ENCODE measurements around the gene PAX2. TPM values are rescaled to one million over a fixed set of nuclear protein-coding genes. Genes with fewer than 3 reads are reported as not detected.
A peak's percentile ranks its signal among the peaks of the same experiment; 100 is the strongest.

PAX2 gene
- total and polyA plus RNA-seq, 2 donors from 2014 or later: 28.3 to 102 TPM

- Histone ChIP-seq H3K9me3 (ENCODE audit: control insufficient read depth in 2 of 3, insufficient read depth in 1 of 3, low read length in 3 of 3) (no peaks in the 10 kb centered on the region), H3K27me3 (ENCODE audit: control insufficient read depth, insufficient read depth, low read length) (peaks cover 19% of the 10 kb centered on the region), H3K27ac (ENCODE audit: low read depth in 2 of 2, low read length in 2 of 2) (peak overlapping the region; percentile 92 to 95), H3K4me3 (ENCODE audit: low read length in 3 of 3) (peak overlapping the region; percentile 75 to 79 (median 77)), H3K4me1 (ENCODE audit: control insufficient read depth in 2 of 3, insufficient read depth in 2 of 3, low read depth in 1 of 3, low read length in 3 of 3) (peaks cover 3 to 17% (median 17%) of the 10 kb centered on the region in 3 donors), H3K9ac (ENCODE audit: low read length in 3 of 3) (peak overlapping the region; percentile 39 to 78 (median 76)), H3K36me3 (ENCODE audit: control insufficient read depth in 2 of 3, insufficient read depth in 3 of 3, low read length in 3 of 3) (no peaks in the 10 kb centered on the region)
- intact Hi-C loops (cut with DNase I): no loop called here
- no peak for FAIRE-seq
- TF ChIP-seq CTCF (IDR thresholded peaks at IDR 0.05; ENCODE audit: borderline replicate concordance, extremely low read depth, insufficient read depth): no peak
- peak; percentile 62 to 83 (median 76) for DNase-seq
Observed at GRCh38 chr10:100738055-100738827, 7.1 kb upstream of the PAX2 start.

DNA sequence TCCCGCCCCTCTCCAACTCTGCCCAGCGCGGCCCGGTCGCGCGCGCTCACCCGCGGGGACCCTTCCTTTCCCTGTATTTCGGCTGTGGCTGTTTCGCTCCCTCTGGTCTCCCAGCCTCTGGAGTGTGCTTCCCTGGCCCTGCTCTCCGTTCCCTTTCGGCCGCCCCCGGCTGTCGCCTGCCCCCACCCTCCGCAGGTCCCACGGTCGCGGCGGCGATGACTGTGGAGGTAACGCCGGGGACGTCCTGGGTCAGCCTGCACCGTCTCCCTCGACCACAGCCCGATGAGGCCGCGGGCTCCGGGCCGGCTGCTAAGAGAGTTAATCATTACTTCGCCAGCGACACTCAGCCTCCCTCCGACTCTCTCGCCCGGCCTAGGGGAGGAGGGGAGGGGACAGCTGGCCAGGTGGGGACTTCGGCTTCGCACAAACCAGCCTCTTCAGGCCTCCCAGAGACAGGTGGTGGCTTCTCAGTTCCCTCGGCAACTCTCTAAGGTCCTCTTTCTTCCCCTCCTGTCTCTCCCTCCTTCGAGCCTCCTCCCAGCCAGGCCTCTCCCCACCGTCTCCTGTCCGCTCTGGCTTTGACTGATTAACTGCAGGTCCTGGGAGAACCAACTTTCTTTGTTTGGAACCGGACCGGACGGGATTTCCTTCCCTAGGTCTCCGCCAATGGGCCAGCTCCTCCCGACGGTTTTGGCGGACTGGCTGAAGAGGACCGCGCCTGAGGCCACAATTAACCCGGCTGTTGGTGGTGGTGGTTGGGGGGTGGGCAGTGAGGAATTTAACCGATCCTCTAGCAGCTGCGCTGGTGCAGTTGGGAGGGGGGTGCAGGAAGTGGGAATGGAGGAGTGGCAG is 5.6 kb upstream of the PAX2 start:
- Histone ChIP-seq H3K9ac (ENCODE audit: low read length in 3 of 3) (peak overlapping the region; percentile 18 to 76 (median 37)), H3K27me3 (ENCODE audit: control insufficient read depth, insufficient read depth, low read length) (peaks cover 22% of the 10 kb centered on the region), H3K4me1 (ENCODE audit: control insufficient read depth in 2 of 3, insufficient read depth in 2 of 3, low read depth in 1 of 3, low read length in 3 of 3) (peaks cover 2 to 16% (median 8%) of the 10 kb centered on the region in 3 donors), H3K27ac (ENCODE audit: low read depth in 2 of 2, low read length in 2 of 2) (peak overlapping the region; percentile 92 to 95), H3K36me3 (ENCODE audit: control insufficient read depth in 2 of 3, insufficient read depth in 3 of 3, low read length in 3 of 3) (no peaks in the 10 kb centered on the region), H3K4me3 (ENCODE audit: low read length in 3 of 3) (peak overlapping the region; percentile 75 to 79 (median 77)), H3K9me3 (ENCODE audit: control insufficient read depth in 2 of 3, insufficient read depth in 1 of 3, low read length in 3 of 3) (no peaks in the 10 kb centered on the region)
- TF ChIP-seq CTCF (IDR thresholded peaks at IDR 0.05; ENCODE audit: borderline replicate concordance, extremely low read depth, insufficient read depth): no peak
- intact Hi-C loops (cut with DNase I): no loop called here
- FAIRE-seq (no peak), DNase-seq (peak; percentile 85 to 90 (median 88))

- FAIRE-seq (no peak), DNase-seq (peak; percentile 54 to 87 (median 80))
- H3K4me3 ChIP-seq (ENCODE audit: low read length in 3 of 3): peak overlapping the region; percentile 75 to 79 (median 77)
- H3K9me3 ChIP-seq (ENCODE audit: control insufficient read depth in 2 of 3, insufficient read depth in 1 of 3, low read length in 3 of 3): no peaks in the 10 kb centered on the region
- H3K27ac ChIP-seq (ENCODE audit: low read depth in 2 of 2, low read length in 2 of 2): peak overlapping the region; percentile 92 to 95
- peaks cover 22% of the 10 kb centered on the region for H3K27me3 ChIP-seq (ENCODE audit: control insufficient read depth, insufficient read depth, low read length)
- intact Hi-C loops (cut with DNase I): no loop called here
- H3K36me3 ChIP-seq (ENCODE audit: control insufficient read depth in 2 of 3, insufficient read depth in 3 of 3, low read length in 3 of 3): no peaks in the 10 kb centered on the region
- H3K9ac ChIP-seq (ENCODE audit: low read length in 3 of 3): peak overlapping the region in 2 of 3 donors; percentile 16 to 76
- TF ChIP-seq CTCF (IDR thresholded peaks at IDR 0.05; ENCODE audit: borderline replicate concordance, extremely low read depth, insufficient read depth): no peak
- H3K4me1 ChIP-seq (ENCODE audit: control insufficient read depth in 2 of 3, insufficient read depth in 2 of 3, low read depth in 1 of 3, low read length in 3 of 3): peaks cover 2 to 13% (median 8%) of the 10 kb centered on the region in 3 donors
Observed at GRCh38 chr10:100740476-100741377, 4.7 kb upstream of the PAX2 start.
